GM15510 (cell line): Measurements from ENCODE around the gene DAND5.

Experiments used
- POLR2A ChIP-seq: IDR thresholded peaks from 3 replicates; pipeline ENCODE4 v1.6.1; 2011; ENCODE audit warnings: borderline replicate concordance; ENCODE audit not compliant: insufficient read length; ENCODE audit errors: extremely low read depth

DAND5 gene

GRCh38 chr19:12938779-12939601 is 30.4 kb upstream of the DAND5 start:
- TF ChIP-seq POLR2A: no peak

- no peak for TF ChIP-seq POLR2A
Measured at GRCh38 chr19:12939975-12940423, 29.4 kb upstream of the DAND5 start.

- no peak for TF ChIP-seq POLR2A
Measured at GRCh38 chr19:12940897-12941296, 28.5 kb upstream of the DAND5 start.

- TF ChIP-seq POLR2A: no peak
Measured at GRCh38 chr19:12943437-12944044, 25.8 kb upstream of the DAND5 start.

- TF ChIP-seq POLR2A: no peak
Measured at GRCh38 chr19:12944104-12944674, 25.2 kb upstream of the DAND5 start.

GRCh38 chr19:12945479-12946091 is 23.8 kb upstream of the DAND5 start, which contains the start of gene RAD23A:
Gene RAD23A (plus strand): TSS chr19:12945862. CDS start chr19:12945949, 87 bp downstream.
- TF ChIP-seq POLR2A: peak; percentile 96

GRCh38 chr19:12946092-12946721 is 23.2 kb upstream of the DAND5 start:
- no peak for TF ChIP-seq POLR2A

- TF ChIP-seq POLR2A: no peak
Measured at GRCh38 chr19:12946731-12947496, 22.5 kb upstream of the DAND5 start.

- peak; percentile 11 for TF ChIP-seq POLR2A
Measured at GRCh38 chr19:12947702-12948611, 21.4 kb upstream of the DAND5 start.

GRCh38 chr19:12948612-12949362 is 20.6 kb upstream of the DAND5 start:
- no peak for TF ChIP-seq POLR2A

- no peak for TF ChIP-seq POLR2A
Measured at GRCh38 chr19:12949363-12950283, 19.8 kb upstream of the DAND5 start.

GRCh38 chr19:12952488-12953137 is 16.8 kb upstream of the DAND5 start:
- TF ChIP-seq POLR2A: no peak
